Ureter (tissue), 1 donor: ENCODE data around the gene AHCYL2. TPM values are rescaled to one million over a fixed set of nuclear protein-coding genes. Genes with fewer than 3 reads are reported as not detected.
"Not testable (repeated sequence)": the region's sequence is repeated elsewhere in the genome, so short reads cannot be mapped to it uniquely, and the experiment has no call there.

Experiments
- DNase-seq: peaks from one replicate; pipeline ENCODE4 v3.0.0-alpha.2; 2020; ENCODE audit warnings: low spot score
- total RNA-seq: library from RNA; stranded (reverse); gene quantifications from one replicate; pipeline ENCODE4 v1.2.4, GENCODE V29; 2023
- donor health status: DM: yes; HTN: yes; CAD: no.

Gene AHCYL2
- total RNA-seq, 1 donor from 2014 or later = 19.3 TPM

GRCh38 chr7:129244220-129244619, 19.4 kb downstream of the AHCYL2 start:
- DNase-seq = no peak

- no peak for DNase-seq
Measured at GRCh38 chr7:129245533-129245932, 20.7 kb downstream of the AHCYL2 start.

GRCh38 chr7:129247087-129247486, 22.3 kb downstream of the AHCYL2 start:
- DNase-seq = no peak

GRCh38 chr7:129252128-129252527, 27.3 kb downstream of the AHCYL2 start:
- DNase-seq = no peak

- DNase-seq = not testable (repeated sequence)
Measured at GRCh38 chr7:129252603-129253002, 27.8 kb downstream of the AHCYL2 start.

- DNase-seq = no peak
Measured at GRCh38 chr7:129255800-129256199, 31.0 kb downstream of the AHCYL2 start.

- DNase-seq = no peak
Measured at GRCh38 chr7:129256221-129256620, 31.4 kb downstream of the AHCYL2 start.

- no peak for DNase-seq
Measured at GRCh38 chr7:129257168-129257567, 32.3 kb downstream of the AHCYL2 start.

- no peak for DNase-seq
Measured at GRCh38 chr7:129258649-129259389, 34.0 kb downstream of the AHCYL2 start.

- DNase-seq = no peak
Measured at GRCh38 chr7:129262324-129262723, 37.5 kb downstream of the AHCYL2 start.

GRCh38 chr7:129263168-129263567, 38.3 kb downstream of the AHCYL2 start:
- DNase-seq = no peak

GRCh38 chr7:129264534-129264933, 39.7 kb downstream of the AHCYL2 start:
- DNase-seq = no peak

- DNase-seq = no peak
Measured at GRCh38 chr7:129265328-129265727, 40.5 kb downstream of the AHCYL2 start.

GRCh38 chr7:129266181-129266580, 41.4 kb downstream of the AHCYL2 start:
- DNase-seq = no peak

GRCh38 chr7:129270077-129270476, 45.2 kb downstream of the AHCYL2 start:
- no peak for DNase-seq

GRCh38 chr7:129271500-129272355, 46.9 kb downstream of the AHCYL2 start:
- peak; percentile 46 for DNase-seq

- DNase-seq = no peak
Measured at GRCh38 chr7:129273936-129274335, 49.1 kb downstream of the AHCYL2 start.

- no peak for DNase-seq
Measured at GRCh38 chr7:129277629-129278028, 52.8 kb downstream of the AHCYL2 start.

- no peak for DNase-seq
Measured at GRCh38 chr7:129278688-129279087, 53.9 kb downstream of the AHCYL2 start.

- DNase-seq = no peak
Measured at GRCh38 chr7:129279757-129280156, 54.9 kb downstream of the AHCYL2 start.

GRCh38 chr7:129281163-129281562, 56.3 kb downstream of the AHCYL2 start:
- DNase-seq = no peak

- no peak for DNase-seq
Measured at GRCh38 chr7:129282865-129283264, 58.0 kb downstream of the AHCYL2 start.

GRCh38 chr7:129283936-129284335, 59.1 kb downstream of the AHCYL2 start:
- DNase-seq = no peak
